Measurements from ENCODE around the gene KLF1. TPM values are rescaled to one million over a fixed set of nuclear protein-coding genes. Genes with fewer than 3 reads are reported as not detected.
A peak's percentile ranks its signal among the peaks of the same experiment; 100 is the strongest.

The KLF1 gene
- total RNA-seq, 6 donors from 2014 or later = 0.17 to 0.89 (median 0.42) TPM; not detected in 2

DNA sequence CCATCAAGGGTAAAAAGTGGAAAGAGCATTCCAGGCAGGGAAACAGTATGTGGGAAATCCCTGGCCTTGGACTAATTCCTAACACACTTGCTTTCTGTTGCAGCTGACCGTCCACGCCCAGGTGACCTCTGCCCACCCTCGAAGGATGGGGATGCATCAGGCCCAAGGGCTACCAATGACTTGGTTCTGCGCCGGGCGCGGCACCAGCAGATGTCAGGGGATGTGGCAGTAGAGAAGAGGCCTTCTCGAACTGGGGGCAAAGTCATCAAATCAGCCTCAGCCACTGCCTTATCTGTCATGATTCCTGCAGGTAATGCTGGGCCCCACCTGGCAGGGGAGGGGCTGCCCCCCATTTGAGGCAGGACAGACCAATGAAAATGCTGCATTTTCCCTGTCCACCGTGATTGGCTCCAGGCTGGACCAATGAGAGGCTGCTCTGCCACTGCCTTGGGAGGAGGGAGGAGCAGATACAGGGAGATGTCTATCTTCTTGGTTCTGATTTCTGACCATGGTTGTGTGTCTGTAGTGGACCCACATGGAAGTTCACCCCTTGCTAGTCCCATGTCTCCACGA, 18.4 kb downstream of the KLF1 start:
- WGBS, 2 donors = 93 to 100% methylated on average over 1 to 10 of the region's 10 CpGs
- Histone ChIP-seq H3K4me3 (no peak overlapping the region), H3K27ac (no peak overlapping the region), H3K27me3 (peaks cover 0 to 2% (median 0%) of the 10 kb centered on the region in 4 donors), H3K9me3 (no peaks in the 10 kb centered on the region), H3K36me3 (no peaks in the 10 kb centered on the region), H3K4me1 (peaks cover 7 to 16% (median 11%) of the 10 kb centered on the region in 4 donors)
- ATAC-seq (ENCODE audit: low FRiP score in 2 of 2) = no peak
- TF ChIP-seq EP300 (IDR thresholded peaks at IDR 0.05) = no peak
- no peak for TF ChIP-seq POLR2A (IDR thresholded peaks at IDR 0.05)
- TF ChIP-seq, protein P1, sequence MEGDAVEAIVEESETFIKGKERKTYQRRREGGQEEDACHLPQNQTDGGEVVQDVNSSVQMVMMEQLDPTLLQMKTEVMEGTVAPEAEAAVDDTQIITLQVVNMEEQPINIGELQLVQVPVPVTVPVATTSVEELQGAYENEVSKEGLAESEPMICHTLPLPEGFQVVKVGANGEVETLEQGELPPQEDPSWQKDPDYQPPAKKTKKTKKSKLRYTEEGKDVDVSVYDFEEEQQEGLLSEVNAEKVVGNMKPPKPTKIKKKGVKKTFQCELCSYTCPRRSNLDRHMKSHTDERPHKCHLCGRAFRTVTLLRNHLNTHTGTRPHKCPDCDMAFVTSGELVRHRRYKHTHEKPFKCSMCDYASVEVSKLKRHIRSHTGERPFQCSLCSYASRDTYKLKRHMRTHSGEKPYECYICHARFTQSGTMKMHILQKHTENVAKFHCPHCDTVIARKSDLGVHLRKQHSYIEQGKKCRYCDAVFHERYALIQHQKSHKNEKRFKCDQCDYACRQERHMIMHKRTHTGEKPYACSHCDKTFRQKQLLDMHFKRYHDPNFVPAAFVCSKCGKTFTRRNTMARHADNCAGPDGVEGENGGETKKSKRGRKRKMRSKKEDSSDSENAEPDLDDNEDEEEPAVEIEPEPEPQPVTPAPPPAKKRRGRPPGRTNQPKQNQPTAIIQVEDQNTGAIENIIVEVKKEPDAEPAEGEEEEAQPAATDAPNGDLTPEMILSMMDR (IDR thresholded peaks at IDR 0.05) = no peak
- TF ChIP-seq POLR2AphosphoS5 (IDR thresholded peaks at IDR 0.05) = no peak
- DNase-seq = peak in 1 of 2 donors; percentile 66

DNA sequence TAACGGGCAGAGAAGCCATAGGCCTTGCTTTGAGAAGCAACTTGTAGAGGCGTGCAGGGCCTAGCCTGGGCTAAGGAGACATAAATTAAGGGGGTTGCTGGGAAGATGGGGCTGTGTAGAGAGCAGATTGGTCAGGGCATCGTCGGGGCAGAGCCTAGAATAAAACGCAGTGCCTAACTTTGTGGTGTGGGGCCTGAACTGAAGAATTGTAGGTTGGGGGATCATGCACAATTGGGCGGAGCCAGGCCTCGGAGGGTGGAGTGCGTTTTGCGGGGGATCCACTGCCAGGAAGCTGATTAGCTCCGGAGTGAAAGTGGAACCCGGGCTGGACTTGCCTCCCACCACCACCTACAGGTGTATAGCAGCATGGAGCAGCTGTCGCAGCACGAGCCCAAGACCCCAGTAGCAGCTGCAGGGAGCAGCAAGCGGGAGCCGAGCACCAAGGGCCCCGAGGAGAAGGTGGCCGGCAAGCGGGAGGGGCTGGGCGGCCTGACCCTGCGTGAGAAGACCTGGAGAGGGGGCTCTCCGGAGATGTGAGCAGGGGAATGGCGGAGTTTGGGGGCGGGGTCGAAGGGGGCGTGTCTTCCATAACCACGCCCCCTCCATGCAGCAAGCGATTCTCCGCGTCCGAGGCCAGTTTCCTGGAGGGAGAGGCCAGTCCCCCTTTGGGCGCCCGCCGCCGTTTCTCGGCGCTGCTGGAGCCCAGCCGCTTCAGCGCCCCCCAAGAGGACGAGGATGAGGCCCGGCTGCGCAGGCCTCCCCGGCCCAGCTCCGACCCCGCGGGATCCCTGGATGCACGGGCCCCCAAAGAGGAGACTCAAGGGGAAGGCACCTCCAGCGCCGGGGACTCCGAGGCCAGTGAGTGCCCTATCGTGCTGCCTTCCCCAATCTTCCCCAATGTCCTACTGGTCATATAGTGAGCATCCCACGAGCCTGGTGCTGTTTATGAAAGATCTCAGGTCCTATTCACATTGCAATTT, 19.6 kb downstream of the KLF1 start:
- ATAC-seq (ENCODE audit: low FRiP score in 2 of 2) (peak; percentile 61 to 83), DNase-seq (peak; percentile 71 to 89)
- peak overlapping the region in 3 of 4 donors; percentile 31 to 49 (median 45) for H3K4me3 ChIP-seq
- H3K9me3 ChIP-seq = no peaks in the 10 kb centered on the region
- peaks cover 0 to 2% (median 0%) of the 10 kb centered on the region in 4 donors for H3K27me3 ChIP-seq
- TF ChIP-seq POLR2AphosphoS5 (IDR thresholded peaks at IDR 0.05) = no peak
- no peak for TF ChIP-seq EP300 (IDR thresholded peaks at IDR 0.05)
- TF ChIP-seq, protein P1 (IDR thresholded peaks at IDR 0.05) = no peak
- TF ChIP-seq POLR2A (IDR thresholded peaks at IDR 0.05) = no peak
- WGBS, 2 donors = 17 to 30% methylated on average over 14 to 20 of the region's 51 CpGs
- no peak overlapping the region for H3K27ac ChIP-seq
- no peaks in the 10 kb centered on the region for H3K36me3 ChIP-seq
- peaks cover 7 to 10% (median 9%) of the 10 kb centered on the region in 4 donors for H3K4me1 ChIP-seq

- TF ChIP-seq POLR2A (IDR thresholded peaks at IDR 0.05) = no peak
- TF ChIP-seq, protein P1 (IDR thresholded peaks at IDR 0.05) = no peak
- TF ChIP-seq POLR2AphosphoS5 (IDR thresholded peaks at IDR 0.05) = no peak
- TF ChIP-seq EP300 (IDR thresholded peaks at IDR 0.05) = no peak
- Histone ChIP-seq H3K36me3 (no peaks in the 10 kb centered on the region), H3K27me3 (peaks cover 0 to 2% (median 0%) of the 10 kb centered on the region in 4 donors), H3K9me3 (no peaks in the 10 kb centered on the region), H3K4me1 (peaks cover 7 to 10% (median 9%) of the 10 kb centered on the region in 4 donors), H3K27ac (no peak overlapping the region), H3K4me3 (no peak overlapping the region)
- WGBS, 2 donors = 87 to 90% methylated on average over 29 of the region's 29 CpGs
- DNase-seq (no peak), ATAC-seq (ENCODE audit: low FRiP score in 2 of 2) (no peak)
These were observed 20.4 kb downstream of the KLF1 start for GRCh38 chr19:12866416-12867119.

- Histone ChIP-seq H3K27ac (no peak overlapping the region), H3K36me3 (no peaks in the 10 kb centered on the region), H3K9me3 (no peaks in the 10 kb centered on the region), H3K4me1 (peaks cover 7 to 10% (median 9%) of the 10 kb centered on the region in 4 donors), H3K27me3 (peaks cover 0 to 2% (median 0%) of the 10 kb centered on the region in 4 donors), H3K4me3 (no peak overlapping the region)
- ATAC-seq (ENCODE audit: low FRiP score in 2 of 2) = peak in 1 of 2 donors; percentile 20
- TF ChIP-seq POLR2A (IDR thresholded peaks at IDR 0.05) = no peak
- TF ChIP-seq, protein P1 (IDR thresholded peaks at IDR 0.05) = no peak
- TF ChIP-seq POLR2AphosphoS5 (IDR thresholded peaks at IDR 0.05) = no peak
- TF ChIP-seq EP300 (IDR thresholded peaks at IDR 0.05) = no peak
- peak in 1 of 2 donors; percentile 54 for DNase-seq
- WGBS, 2 donors = 80% methylated on average over 10 to 16 of the region's 19 CpGs
These were observed 21.1 kb downstream of the KLF1 start for GRCh38 chr19:12865746-12866415.

Data from upper lobe of left lung (tissue), 6 donors.